Retinal pigment epithelial cell (primary cell): ENCODE data around the gene DMAP1.
"Not testable (repeated sequence)": the region's sequence is repeated elsewhere in the genome, so short reads cannot be mapped to it uniquely, and the experiment has no call there.

ENCODE experiments used
- DNase-seq: peaks from one replicate; pipeline ENCODE4 v3.0.0-alpha.2; 2010; ENCODE audit warnings: low read depth
- H3K4me3 ChIP-seq: 2 replicates; pipeline ENCODE4 v1.5.1; 2011; ENCODE audit warnings: mild to moderate bottlenecking, low read length, control low read depth, moderate library complexity
- TF ChIP-seq, protein P1 (sequence below): conservative IDR thresholded peaks from 2 replicates; pipeline ENCODE4 v1.5.1; 2011; ENCODE audit warnings: low read depth, low read length, control low read depth, inconsistent platforms

Gene DMAP1, protein sequence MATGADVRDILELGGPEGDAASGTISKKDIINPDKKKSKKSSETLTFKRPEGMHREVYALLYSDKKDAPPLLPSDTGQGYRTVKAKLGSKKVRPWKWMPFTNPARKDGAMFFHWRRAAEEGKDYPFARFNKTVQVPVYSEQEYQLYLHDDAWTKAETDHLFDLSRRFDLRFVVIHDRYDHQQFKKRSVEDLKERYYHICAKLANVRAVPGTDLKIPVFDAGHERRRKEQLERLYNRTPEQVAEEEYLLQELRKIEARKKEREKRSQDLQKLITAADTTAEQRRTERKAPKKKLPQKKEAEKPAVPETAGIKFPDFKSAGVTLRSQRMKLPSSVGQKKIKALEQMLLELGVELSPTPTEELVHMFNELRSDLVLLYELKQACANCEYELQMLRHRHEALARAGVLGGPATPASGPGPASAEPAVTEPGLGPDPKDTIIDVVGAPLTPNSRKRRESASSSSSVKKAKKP

DNA sequence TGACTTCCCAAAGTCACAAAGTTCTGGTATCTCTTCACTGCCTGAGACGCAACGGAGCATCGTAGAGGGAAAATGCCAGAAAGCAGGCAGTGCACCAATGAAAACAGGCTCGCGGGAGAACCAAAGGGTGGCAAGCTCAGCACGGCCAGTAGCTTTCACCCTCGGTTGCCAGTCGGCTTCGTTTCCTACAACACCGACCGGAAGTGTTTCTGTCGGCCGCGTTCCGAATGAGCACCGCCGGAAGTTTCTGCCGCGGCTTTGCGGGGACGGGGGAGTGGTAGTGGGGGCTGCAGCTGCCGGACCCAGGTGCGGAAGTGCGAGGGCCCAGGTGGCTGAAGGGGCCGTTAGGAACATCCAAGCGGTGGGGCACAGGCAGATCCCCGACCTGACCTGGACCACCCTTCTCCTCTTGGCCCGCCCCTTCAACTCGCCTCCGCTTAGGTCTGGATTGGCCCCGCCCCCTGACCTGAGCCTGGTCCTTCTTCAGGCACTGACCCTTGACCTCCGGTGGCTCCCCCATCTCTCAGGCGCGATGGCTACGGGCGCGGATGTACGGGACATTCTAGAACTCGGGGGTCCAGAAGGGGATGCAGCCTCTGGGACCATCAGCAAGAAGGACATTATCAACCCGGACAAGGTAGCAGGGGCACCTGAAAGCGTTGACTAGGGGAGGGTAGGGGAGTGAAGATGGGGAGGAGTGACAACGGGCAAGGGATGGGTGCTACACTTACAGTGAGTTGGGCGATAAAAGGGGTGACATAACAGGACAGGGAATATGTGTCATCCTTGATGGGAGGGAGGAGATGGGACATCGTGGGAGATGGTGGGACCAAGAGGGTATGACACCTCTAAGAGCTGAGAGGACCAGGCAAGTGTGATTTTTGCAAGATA lies at the start of gene DMAP1:
Gene DMAP1 (plus strand): TSS at position 250 of the 891 bp plus-strand sequence. CDS start 283 bp downstream, at position 533.
- TF ChIP-seq, protein P1, sequence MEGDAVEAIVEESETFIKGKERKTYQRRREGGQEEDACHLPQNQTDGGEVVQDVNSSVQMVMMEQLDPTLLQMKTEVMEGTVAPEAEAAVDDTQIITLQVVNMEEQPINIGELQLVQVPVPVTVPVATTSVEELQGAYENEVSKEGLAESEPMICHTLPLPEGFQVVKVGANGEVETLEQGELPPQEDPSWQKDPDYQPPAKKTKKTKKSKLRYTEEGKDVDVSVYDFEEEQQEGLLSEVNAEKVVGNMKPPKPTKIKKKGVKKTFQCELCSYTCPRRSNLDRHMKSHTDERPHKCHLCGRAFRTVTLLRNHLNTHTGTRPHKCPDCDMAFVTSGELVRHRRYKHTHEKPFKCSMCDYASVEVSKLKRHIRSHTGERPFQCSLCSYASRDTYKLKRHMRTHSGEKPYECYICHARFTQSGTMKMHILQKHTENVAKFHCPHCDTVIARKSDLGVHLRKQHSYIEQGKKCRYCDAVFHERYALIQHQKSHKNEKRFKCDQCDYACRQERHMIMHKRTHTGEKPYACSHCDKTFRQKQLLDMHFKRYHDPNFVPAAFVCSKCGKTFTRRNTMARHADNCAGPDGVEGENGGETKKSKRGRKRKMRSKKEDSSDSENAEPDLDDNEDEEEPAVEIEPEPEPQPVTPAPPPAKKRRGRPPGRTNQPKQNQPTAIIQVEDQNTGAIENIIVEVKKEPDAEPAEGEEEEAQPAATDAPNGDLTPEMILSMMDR: peak; percentile 6
- peak within 1 kb of the TSS; percentile 94 for H3K4me3 ChIP-seq
- peak; percentile 39 for DNase-seq

DNA sequence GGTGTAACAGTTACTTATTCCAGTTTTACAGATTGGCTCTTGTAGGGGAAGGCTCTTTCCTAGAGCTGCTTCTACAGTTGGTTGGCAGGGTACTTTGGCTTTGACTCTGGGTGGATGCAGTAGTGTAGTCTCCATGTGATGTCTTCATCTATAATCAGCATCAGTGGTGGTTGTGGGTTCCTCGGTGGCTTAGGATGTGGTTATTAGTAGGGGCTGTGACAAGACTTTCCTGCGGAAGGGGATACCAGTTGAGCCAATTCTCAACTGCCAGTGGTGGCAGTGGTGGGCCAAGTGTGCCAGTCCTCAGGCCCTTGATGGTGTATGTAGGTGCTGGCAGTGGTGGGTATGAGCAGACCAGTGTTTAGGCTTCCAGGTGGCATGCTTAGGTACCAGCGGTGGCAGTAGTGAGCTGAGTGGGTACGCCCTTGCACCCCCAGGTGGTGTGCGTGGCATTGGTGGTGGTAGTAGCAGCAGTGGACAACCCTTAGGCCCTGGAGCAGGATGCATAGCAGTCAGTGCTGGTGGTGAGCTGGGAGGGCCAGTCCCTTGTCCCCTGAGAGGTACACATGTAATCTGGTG lies 44.7 kb upstream of the DMAP1 start:
- TF ChIP-seq, protein P1: no peak
- DNase-seq: no peak
- no peak overlapping the region for H3K4me3 ChIP-seq

DNA sequence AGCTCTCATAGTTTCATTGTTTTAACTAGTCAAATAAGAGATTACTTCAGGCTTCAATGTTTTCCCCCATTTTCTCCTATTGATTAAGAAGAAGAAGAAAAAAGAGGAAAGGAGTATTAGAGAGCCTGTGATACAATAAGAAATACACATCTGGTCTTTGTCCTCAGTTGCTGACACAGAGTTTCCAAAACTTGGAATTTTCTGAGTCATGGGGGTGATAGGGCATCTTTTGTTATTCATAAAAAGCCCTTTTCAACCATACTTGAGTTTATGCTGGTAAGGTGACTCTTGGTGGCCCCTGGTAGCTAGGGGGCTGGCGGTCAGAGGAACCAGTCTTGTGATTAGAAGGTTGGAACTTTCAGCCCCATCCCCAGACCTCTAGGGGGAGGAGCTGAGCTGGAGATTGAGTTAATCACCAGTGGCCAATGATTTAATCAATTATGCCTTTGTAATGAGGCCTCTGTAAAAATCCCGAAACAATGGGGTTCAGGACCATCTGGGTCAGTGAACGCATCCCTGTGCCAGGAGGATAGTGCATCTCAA lies 42.9 kb upstream of the DMAP1 start:
- H3K4me3 ChIP-seq: no peak overlapping the region
- TF ChIP-seq, protein P1: peak; percentile 7
- no peak for DNase-seq

DNA sequence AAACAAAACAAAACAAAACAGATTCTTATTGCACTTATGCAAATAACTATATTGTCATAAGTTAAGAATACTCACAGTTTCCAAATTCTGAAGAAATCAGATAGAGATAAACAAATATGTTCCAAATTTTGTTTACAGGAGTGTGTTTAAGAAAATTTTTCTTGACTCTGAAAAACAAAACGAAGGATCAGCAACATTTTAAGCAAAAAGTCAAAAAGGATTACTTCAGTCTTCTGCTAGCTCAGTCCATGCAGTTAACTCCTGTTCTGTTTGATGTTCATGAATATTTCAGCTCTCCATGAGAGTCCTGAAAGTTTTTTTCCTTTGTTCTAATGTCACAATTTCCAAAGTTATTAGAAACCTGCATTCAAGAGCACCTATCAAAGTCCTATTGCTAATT lies 38.6 kb upstream of the DMAP1 start:
- no peak overlapping the region for H3K4me3 ChIP-seq
- no peak for DNase-seq
- TF ChIP-seq, protein P1: no peak

DNA sequence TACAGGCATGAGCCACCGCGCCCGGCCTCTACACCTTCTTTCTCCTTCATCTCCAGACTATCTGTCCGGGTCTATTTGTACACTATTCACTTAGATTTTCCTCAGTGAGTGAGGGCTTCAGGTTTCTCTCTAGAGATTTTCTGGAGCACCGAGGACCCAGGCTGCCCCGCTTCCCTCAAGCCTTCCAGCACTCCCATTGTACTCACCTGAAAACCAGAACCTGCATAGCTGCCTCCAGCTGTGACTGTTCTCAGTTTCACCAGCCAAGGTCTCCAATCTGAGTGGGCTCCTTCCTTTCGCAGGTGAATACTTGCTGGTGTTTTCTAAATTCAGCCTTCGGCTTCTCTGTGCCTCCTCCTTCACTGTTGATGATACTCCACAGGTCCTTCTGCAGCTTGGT lies 12.9 kb upstream of the DMAP1 start:
- TF ChIP-seq, protein P1: no peak
- no peak overlapping the region for H3K4me3 ChIP-seq
- DNase-seq: no peak

DNA sequence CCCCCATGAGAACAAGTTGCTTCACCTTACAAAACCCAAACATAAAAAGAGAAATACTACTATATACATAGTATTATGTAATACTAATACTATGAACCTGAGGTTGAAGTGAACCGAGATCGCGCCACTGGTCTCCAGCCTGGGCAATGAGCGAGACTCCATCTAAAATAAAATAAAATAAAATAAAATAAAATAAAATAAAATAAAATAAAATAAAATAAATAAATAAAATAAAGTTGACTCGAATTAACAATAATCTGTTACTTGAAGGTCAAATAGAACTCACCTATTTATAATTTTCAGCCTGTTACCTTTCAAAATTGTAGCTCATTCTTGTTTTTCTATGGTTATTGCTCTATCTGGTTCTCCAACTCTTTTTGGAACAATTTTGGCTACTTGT lies 6.7 kb upstream of the DMAP1 start:
- not testable (repeated sequence) for H3K4me3 ChIP-seq, DNase-seq

DNA sequence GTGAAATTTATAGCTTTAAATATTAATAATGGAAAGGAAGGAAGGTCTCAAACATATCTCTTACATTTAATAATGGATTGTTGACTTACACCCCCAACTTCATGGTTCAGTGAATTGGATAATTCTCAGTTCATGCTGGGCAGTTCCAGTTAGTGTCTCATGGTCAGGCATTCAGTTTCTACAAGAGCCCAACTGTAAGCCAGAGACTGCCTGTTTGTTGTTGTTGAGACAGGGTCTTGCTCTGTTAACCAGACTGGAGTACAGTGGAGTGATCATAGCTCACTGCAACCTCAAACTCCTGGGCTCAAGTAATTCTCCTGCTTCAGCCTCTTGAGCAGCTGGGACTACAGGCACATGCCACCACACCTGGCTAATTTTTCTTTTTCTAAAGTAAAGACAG lies 5.0 kb upstream of the DMAP1 start:
- H3K4me3 ChIP-seq: no peak overlapping the region
- DNase-seq: no peak
- TF ChIP-seq, protein P1: no peak
